GM10266 (cell line): Measurements from ENCODE around the gene TMEM141.
"Not testable (repeated sequence)": the region's sequence is repeated elsewhere in the genome, so short reads cannot be mapped to it uniquely, and the experiment has no call there.

Source experiments
- DNase-seq: peaks from one replicate; pipeline ENCODE4 v3.0.0; 2012; ENCODE audit errors: extremely low spot score
- CTCF ChIP-seq: IDR thresholded peaks from 2 replicates; pipeline ENCODE4 v1.5.1; 2012; ENCODE audit warnings: mild to moderate bottlenecking, low read depth; ENCODE audit not compliant: control insufficient read depth, insufficient read depth; ENCODE audit errors: missing control alignments

TMEM141 gene

GRCh38 chr9:136762221-136762691, 28.9 kb upstream of the TMEM141 start:
- no peak for TF ChIP-seq CTCF
- no peak for DNase-seq

DNA sequence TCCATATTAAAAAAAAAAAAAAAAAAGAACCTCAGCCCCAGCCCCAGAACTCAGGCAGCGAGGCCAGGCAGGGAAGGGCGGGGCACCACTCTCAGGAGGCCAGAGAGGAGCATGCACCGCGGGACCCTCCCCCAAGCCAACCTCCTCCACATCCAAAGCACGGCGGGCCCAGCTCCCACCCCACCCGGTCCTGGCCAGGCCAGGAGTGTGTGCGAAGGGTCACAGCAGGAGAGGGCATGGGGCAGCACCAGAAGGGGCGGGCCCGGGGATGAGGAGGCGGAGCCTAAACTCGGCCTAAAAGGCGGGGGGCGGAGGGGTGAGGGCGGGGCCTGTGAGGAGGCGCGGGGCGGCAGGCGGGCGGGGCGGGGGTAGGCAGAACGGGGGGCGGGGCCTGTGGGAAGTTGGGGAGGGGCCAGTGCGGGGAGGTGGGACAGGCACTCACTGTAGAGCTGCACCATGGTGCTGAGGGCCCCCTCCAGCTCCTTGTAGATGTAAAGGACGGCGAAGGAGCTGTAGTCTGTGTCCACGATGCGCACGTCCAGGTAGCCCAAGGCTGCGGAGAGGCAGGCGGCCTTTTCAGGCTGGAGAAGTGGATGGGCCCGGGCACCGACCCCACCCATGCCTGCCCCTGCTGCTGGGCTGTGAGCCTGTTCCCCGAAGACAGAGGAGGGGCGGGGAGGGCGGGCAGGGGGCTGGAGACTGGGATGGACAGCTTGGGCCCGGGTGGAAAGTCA, 28.1 kb upstream of the TMEM141 start:
- DNase-seq: peak; percentile 65
- no peak for TF ChIP-seq CTCF

- no peak for DNase-seq
- no peak for TF ChIP-seq CTCF
These were observed 27.5 kb upstream of the TMEM141 start for GRCh38 chr9:136763649-136764035.

GRCh38 chr9:136764301-136764891, 26.7 kb upstream of the TMEM141 start, which contains the start of gene LCN15:
Gene LCN15 (minus strand): TSS chr9:136764518. CDS start chr9:136764488, 30 bp downstream.
- TF ChIP-seq CTCF: no peak
- DNase-seq: no peak

- no peak for DNase-seq
- no peak for TF ChIP-seq CTCF
These were observed 26.1 kb upstream of the TMEM141 start for GRCh38 chr9:136765041-136765440.

DNA sequence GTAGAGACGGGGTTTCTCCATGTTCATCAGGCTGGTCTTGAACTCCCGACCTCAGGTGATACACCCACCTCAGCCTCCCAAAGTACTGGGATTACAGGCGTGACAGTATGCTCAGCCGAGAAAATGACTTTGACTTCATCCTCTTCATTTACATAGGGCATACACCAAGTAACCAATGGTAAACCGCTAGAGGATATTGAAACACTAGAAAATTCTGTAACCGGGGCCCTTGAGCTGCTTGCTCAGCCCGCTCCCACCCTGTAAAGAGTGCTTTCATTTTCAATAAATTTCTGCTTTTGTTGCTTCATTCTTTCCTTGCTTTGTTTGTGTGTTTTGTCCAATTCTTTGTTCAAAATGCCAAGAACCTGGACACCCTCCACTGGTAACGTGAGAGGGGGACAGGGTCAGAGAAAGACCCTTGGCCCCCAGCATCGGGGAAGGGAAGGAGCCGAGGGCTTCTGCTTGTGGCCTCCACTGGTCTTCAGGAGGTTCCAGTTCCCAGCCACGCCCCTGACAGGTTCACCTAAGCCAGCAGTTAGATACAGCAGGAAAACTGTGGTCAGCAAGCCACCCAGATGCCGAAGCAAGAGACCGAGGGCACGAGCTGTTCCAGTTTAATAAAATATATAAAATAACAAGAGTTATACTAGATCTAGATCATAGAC, 25.3 kb upstream of the TMEM141 start:
- DNase-seq: peak; percentile 76

DNA sequence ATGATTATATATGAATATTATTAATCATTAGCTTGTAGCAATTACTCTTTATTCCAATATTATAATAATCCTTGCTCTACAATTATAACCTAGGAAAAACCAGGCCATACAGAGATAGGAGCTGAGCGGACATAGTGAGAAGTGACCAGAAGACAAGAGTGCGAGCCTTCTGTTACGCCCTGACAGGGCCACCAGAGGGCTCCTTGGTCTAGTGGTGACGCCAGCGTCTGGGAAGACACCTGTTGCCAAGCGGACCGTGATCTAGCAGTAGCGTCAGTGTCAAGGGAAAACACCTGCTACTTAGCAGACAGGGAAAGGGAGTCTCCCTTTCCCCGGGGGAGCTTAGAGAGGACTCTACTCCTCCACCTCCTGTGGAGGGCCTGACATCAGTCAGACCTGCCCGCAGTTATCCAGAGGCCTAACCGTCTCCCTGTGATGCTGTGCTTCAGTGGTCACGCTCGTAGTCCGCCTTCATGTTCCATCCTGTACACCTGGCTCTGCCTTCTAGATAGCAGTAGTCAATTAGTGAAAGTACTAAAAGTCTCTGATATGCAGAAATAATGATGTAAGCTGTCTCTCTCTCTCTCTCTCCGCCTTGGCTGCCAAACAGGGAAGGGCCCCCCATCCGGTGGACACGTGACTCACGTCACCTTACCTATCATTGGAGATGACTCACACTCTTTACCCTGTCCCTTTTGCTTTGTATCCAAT, 24.6 kb upstream of the TMEM141 start:
- peak; percentile 72 for TF ChIP-seq CTCF
- DNase-seq: not testable (repeated sequence)
